ENCODE results near the gene EXOC7.
"Not testable (repeated sequence)": the region's sequence is repeated elsewhere in the genome, so short reads cannot be mapped to it uniquely, and the experiment has no call there.

EXOC7 gene

GRCh38 chr17:76046064-76046463 is 57.5 kb downstream of the EXOC7 start:
- no peak for DNase-seq (ENCODE audit: low read depth, low spot score)

- DNase-seq (ENCODE audit: low read depth, low spot score) = not testable (repeated sequence)
Measured at GRCh38 chr17:76044475-76045007, 59.0 kb downstream of the EXOC7 start.

DNA sequence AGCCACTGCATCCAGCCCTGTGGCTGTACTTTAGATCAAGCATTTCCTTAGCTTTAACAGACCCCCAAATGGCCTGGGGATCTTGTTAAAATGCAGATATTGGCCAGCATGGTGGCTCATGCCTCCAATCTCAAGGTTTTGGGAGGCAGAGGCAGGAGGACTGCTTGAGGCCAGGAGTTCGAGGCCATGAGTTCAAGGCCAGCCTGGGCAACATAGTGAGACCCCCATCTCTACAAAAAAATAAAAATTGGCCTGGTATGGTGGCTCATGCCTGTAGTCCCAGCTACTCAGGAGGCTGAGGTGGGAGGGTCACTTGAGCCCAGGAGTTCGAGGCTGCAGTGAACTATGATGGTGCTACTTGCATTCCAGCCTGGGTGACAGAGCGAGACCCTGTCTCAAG is 60.7 kb downstream of the EXOC7 start:
- DNase-seq (ENCODE audit: low read depth, low spot score) = not testable (repeated sequence)

- DNase-seq (ENCODE audit: low read depth, low spot score) = no peak
Measured at GRCh38 chr17:76040376-76040775, 63.2 kb downstream of the EXOC7 start.

DNA sequence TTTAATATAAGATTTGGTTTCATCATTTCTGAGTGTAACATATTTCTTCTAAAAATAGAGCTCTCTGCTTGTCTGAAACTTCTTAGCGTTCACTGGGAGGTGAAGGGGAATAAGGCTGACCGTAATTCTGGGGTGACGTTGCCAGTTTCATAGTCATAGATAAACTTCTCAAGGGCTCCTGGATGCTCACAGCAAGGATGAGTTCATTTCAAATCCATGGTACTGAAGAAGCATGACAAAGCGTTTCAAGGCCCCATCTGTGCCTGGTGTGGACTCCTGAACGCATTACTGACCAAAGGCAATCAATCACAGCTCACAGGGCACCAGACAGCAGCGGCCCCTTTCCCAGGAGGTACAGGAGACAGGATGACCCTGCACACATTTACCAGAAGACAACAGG is 64.5 kb downstream of the EXOC7 start:
- no peak for DNase-seq (ENCODE audit: low read depth, low spot score)

- DNase-seq (ENCODE audit: low read depth, low spot score) = no peak
Measured at GRCh38 chr17:76038050-76038449, 65.5 kb downstream of the EXOC7 start.

DNA sequence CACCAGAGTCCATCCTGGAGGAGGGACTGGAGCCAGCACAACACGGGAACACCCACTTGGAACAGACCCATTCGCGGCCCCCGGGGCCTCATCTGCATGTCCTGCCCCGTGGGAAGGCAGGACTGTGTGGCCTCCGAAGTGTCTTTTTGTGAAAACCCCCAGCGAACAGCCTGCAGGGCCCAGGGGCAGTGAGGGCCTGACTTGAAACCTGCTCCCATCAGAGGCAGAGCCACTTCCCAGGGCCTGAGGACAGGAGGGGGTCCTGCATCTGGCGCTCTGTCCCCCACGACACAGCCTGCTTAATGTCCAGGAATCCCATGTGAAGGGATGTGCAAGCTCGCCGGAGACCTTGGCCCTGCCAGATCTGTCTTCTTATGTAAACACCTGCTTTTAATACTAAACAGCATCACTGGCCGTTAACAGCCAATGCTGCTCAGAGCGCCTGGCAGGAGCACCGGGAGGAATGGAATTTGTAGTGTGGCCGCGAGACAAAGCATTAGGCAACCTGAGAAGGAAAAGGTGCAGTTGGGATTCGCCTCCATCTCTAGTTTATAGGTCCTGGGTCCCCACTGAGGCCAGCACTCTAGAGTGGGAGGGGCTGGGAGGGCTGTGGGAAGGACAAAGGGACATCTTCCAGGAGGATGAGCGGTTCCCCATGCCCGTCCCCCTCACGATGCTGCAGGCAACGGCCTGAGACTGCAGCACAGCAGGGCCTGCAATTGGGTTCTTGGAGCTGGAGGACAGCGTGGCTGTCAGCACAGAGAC is 66.9 kb downstream of the EXOC7 start:
- no peak for DNase-seq (ENCODE audit: low read depth, low spot score)

- DNase-seq (ENCODE audit: low read depth, low spot score) = no peak
Measured at GRCh38 chr17:76034428-76035350, 68.9 kb downstream of the EXOC7 start.

DNA sequence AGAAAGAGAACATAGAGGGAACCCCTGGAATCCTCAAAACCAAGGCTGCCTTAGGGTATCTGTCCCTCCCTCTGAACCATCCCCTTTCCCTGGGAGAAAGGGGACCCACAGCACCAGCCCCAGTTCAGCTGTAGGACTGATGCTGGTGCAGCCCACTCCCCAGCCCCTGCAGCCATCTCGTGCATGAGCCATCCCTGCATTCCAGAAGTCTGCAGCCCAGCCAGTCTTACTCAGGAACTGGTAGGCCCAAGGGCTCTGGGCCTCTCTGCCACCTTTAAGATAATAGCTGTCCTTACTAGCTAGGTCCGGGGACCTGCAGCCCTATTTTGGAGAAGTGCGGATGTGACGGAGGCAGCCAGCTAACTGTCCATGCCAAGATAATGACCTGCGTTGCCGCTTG is 70.4 kb downstream of the EXOC7 start:
- no peak for DNase-seq (ENCODE audit: low read depth, low spot score)

GRCh38 chr17:76032780-76033108 is 70.8 kb downstream of the EXOC7 start:
- no peak for DNase-seq (ENCODE audit: low read depth, low spot score)

- no peak for DNase-seq (ENCODE audit: low read depth, low spot score)
Measured at GRCh38 chr17:76032073-76032779, 71.4 kb downstream of the EXOC7 start.
